KBM-7 (cell line): ENCODE measurements around the gene PITPNC1.
A peak's percentile ranks its signal among the peaks of the same experiment; 100 is the strongest.
"Not testable (repeated sequence)": the region's sequence is repeated elsewhere in the genome, so short reads cannot be mapped to it uniquely, and the experiment has no call there.

Source experiments
- DNase-seq: peaks from one replicate; pipeline ENCODE4 v3.0.0-alpha.2; 2015
- in situ Hi-C: fragments of 300-500 bp; cut with MboI; formaldehyde crosslinking; loops from 2 replicates; pipeline ENCODE4 v1.14.3; 2020; ENCODE audit warnings: low sequenced_read_pairs, low pct_unique_long_range_greater_than_20kb, mixed read lengths

PITPNC1 gene

DNA sequence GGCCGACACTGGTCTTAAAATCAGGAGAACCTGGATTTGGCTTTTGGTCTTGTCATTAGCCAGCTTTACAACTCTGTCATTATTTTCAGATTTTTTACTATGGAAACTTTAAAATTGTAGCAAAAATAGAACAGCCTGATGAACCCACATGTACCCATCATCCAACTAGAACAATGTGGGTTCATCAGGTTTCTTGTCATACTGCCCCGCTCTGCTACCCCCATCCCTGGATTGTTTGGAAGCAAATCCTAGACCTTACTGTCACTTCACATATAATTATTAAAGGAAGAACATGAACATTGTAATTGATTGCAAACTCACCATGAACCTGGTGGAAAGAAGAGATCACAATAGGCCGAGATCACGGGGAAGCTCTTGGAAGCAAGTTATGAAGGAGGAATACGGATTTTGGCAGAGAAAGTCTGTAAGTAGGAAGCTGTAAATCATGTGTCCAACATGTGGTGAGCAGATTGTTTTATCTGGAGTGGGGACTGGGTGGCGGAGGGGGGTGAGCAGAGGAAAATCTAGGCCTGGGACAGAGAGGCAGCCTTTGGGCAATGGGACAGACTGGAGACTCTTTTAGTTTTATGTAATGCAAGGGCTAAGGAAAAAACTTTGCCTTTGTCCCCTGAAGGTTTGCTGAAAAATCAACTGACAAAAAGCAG, 67.0 kb downstream of the PITPNC1 start:
- in situ Hi-C loops, result no loop called here
- no peak for DNase-seq

DNA sequence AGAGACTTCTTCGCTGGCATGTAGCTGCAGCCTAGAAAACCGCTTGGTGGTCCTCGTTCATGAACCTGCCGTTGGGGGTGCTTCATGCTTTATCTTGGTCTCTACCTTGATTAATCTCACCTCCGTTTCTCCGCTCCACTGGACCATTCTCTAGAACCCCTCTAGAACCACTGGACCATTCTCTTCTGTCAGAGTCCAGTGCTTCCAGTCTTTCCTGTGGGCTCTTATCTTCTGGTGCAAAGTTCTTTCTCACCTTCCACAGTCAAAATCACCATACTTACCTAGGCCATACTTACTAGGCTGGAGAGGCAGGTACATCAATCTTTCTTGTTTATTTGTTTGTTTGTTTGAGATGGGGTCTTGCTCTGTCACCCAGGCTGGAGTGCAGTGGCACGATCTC, 71.4 kb downstream of the PITPNC1 start:
- in situ Hi-C loops, result no loop called here
- no peak for DNase-seq

DNA sequence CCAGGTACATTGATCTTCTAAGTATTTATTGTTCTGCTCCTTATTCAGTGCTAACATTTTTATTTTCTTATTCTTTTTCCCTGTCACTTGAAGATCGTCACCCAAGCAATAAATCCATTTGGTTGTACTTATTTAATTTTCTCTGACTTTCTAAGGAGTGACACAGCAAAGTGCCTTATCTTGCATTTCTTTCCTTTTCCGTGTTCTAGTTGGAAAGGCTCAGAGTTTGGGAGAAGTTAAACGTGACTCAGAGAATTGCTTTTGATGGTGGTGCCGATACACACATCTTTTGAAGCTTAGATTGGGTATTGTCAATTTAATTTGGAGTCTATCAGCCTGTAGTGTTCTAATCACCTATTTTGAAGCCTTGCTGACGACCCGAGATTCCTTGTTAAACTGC, 72.0 kb downstream of the PITPNC1 start:
- in situ Hi-C loops, result no loop called here
- DNase-seq, result no peak

DNA sequence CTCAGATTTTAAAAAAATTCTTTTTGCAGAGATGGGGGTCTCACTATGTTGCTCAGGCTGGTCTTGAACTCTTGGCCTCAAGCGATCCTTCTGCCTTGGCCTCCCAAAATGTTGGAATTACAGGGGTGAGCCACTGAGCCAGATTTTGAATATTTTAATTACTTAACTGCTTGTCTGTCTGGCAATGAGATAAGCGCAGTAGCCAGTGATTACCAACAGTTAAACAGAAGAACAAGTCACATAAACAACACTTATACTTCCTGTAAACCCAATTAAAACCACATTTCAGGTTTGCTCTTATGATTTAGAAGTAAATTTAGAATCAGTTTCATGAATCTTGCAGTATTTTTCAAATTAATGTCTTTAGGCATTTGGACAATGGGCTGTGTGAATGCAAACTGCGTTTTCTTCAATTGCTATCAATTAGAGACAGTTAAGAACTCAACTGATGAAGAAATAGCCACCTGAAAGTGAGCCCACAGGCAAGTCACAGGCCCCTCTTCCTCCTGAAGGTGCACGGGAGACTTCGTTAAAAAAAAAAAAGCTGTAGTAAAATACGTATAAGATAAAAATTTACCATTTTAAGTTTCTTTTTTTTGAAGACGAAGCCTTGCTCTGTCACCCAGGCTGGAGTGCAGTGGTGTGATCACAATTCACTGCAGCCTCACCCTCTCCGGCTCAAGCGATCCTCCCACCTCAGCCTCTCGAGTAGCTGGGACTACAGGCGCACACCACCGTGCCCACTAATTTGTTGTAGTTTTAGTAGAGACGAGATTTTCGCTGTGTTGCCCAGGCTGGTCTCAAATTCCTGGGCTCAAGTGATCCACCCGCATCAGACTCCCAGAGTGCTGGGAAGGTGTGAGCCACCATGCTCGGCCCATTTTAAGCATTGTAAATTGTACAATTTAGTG, 73.0 kb downstream of the PITPNC1 start:
- no peak for DNase-seq
- in situ Hi-C loops, result no loop called here

DNA sequence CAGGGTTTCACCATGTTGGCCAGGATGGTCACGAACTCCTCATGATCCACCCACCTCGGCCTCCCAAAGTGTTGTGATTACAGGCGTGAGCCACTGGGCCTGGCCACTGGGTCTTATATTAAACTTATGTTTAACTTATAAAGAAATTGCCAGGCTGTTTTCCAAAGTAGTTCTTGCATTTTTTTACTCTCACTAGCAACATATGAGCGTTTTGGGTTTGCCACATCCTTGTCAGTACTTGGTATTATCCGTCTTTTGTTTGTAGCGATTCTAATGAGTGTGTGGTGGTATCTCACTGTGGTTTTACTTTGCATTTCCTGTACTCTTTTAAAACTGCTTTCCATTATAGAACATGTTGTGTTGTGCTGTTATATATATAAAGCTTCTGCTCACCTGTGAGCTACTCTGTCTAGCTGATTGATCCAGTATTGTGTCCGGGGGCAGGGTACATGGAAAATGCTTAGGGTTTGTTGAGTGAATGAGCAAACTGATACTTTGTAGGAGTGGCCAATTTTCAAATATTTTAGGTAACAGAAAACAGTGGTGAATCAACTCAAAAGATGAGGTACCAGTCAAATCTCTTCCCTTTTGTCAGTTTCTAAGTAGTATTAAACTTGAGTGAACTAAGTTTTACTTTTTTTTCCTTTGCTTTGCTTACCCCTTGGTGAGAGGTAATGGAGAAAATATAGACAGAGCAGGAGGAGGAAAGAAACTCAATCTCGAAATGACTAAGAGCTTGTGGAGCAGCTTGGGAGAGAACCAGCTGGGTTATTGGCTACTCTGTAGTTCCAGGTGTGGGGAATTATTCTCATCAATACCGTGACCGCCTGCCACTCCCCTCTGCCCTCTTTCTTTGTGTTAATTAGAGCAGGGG, 75.8 kb downstream of the PITPNC1 start:
- in situ Hi-C loops, result no loop called here
- DNase-seq, result no peak

DNA sequence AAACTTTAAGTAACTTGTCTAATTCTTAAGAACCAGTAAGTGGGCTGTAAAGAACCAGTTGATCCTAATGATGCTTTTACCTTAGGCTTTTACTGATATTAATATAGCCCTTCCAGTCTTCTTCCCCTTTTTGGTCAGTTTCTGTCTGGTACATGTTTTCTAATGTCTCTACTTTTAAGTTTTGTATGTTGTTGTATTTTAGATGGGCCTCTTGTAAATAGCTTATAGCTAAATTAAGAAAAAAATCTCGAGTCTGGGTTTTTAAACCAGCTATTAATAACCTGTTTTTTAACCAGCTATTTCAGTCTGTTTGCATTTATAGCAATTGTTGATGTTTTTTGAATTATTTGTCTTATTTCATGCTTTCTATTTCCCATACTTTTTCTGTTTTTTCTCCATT, 79.0 kb downstream of the PITPNC1 start:
- no peak for DNase-seq
- in situ Hi-C loops, result no loop called here

DNA sequence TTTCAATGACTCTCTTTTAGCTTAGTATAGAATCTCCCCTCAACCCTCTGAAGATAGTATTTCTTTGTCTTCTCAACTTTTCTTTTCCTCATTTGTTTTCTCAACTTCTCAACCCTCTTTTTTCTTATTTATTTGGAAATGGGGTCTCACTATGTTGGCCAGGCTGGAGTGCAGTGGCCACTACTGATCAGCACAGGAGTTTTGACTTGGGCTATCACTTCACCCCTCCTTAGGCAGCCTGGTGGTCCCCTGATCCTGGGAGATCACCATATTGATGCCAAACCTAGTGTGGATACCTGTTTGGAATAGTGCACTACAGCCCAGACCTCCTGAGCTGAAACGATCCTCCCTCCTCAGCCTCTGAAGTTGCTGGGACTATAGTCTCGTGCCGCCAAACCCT, 79.8 kb downstream of the PITPNC1 start:
- DNase-seq, result no peak
- in situ Hi-C loops, result no loop called here

DNA sequence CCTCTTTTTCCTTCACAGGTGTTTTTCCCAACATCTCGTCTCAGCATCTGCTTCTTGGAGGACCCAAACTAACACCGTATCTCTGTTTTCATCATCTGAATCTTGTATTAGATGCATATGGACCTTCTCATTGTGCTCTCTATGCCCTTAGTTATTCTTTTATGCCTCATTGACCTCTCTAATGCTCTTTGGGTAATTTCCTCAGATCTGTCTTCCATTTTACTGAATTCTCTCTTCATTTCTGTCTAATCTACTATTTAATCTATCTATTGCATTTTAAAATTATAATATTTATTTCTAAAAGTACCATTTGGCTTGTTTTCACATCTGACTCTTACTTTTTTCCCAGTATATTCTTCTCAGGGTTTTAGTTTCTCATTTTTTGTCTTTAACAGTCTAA, 81.1 kb downstream of the PITPNC1 start:
- in situ Hi-C loops, result no loop called here
- no peak for DNase-seq

DNA sequence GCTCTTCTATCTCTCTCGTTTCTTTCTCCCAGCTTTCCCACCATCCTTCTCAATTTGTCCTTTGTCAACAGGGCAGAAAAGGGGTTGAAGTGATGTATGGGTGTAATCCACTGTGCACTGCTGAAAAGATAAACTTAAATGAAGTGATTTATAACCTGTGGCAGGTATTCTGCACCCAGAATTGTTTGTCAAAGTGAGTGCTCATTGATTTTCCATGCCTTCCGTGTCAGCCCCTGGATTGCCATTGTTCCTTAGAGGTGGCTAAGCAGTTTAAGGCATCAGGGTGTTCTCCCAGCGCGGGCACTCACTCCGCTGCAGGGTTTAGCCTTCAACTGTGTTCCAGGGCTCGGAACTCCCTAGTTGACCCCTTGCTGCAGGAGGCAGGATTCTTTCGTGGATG, 82.9 kb downstream of the PITPNC1 start:
- no peak for DNase-seq

DNA sequence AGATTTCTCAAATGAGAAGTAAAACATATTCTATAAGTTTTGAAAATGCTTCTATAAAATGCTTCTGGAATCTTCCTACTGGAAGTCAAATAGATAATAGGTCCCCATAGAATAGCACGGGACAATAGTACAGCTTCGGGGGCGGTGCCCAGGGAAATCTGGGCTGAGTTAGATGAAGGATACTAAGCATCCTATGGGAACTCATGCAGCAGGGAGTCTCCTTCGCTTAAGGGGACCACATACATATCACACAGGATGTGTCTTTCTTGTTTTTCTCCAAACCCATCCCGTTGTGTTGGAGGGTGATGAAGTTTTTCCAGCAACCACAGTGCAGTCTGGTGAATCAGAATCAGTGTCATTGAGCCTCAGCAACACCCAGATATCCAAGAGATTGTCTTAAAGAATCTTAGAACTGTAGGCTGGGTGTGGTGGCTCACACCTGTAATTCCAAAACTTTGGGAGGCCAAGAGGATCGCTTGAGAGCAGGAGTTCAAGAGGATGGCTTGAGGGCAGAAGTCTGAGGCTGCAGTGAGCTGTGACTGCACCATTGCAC, 84.2 kb downstream of the PITPNC1 start:
- in situ Hi-C loops, result no loop called here

More for the DNA sequence above, 82.9 kb downstream of the PITPNC1 start:
- in situ Hi-C loops, result no loop called here

DNA sequence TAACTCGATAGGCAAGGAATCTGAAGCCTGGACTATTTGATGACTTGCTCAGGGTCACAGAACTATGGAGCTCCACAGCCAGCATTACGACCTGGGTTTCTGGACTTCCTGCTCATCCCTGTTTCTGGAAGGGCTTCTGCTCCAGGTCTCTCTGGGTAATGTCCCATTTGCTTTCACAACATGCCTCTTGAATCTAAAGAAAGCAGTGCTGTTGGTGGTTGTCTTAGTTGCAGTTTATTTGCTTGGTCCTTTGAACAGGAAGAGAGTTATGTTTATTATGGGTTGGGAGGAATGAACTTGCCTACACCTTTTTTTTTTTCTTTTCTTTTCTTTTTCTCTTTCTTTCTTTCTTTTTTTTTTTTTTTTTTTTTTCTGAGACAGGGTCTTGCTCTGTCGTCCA, 84.8 kb downstream of the PITPNC1 start:
- DNase-seq, result no peak

More for the DNA sequence above, 84.2 kb downstream of the PITPNC1 start:
- DNase-seq, result no peak

DNA sequence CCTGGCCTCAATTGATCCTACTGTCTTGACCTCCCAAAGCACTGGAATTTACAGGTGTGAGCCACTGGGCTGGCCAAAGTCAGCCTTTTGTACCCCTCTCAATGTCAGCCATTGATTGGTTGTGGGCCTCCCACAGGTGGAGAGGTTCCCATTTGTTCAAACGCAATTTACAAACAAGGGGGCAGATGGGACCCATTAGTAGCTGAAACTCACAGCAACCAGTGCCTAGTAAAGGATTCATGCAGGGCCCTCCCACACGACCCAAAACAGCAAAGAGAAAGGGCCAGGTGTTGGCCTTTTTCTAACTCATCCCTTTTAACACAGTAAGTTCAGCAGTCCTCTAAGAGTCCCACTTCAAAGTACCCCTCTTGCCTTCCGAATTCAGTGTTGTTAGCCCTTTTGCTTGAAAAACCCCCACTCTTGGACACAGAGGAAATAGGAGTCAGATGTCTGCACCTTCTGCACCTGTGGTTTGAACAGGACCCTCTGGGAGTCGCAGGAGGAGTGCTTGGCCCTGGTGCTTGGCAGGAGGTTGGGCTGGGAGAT, 89.2 kb downstream of the PITPNC1 start:
- in situ Hi-C loops, result no loop called here
- DNase-seq, result no peak

More for the DNA sequence above, 84.8 kb downstream of the PITPNC1 start:
- in situ Hi-C loops, result no loop called here

DNA sequence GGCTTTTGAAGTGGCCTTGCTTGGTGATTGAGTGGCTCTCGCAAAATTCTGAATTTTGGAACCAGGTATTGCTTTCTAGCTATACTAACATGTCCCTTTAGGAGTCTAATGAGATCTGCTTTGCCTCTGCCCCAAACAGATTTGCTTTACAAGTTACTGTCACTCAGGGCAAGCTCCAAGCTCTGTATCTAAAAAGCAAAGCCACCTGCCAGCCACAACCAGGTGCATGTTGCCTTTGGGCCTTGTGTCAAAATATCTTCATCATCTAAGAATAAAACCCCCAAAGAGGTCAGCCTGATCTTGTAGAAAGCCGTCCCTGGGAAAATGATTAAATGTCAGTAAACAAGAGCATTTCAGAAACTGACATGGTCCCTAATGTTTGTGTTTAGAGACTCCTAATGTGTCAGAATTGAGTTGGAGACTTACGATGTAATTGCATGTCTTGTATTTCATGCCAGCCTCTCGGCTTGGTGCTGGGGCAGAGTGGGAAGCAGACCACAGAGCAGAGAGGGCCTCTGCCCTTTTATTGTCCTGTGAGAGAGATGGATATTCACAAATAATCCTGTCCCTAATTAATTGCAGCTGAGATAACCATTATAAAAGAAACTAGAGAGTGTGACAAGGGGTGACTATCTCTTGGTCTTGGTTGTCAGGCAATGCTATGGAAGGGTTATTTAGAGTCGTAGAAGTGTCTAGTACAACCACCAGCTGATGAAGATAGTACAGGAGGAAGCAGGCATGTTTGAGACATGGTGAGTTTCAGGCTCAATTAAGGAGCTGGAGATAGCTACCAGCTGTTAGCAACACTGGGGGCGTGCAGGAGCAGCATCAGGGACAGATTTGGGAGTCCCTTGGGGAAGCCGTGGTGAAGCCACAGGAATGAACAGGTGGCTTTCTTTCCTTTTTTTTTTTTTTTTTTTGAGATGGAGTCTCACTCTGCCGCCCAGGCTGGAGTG, 90.7 kb downstream of the PITPNC1 start:
- DNase-seq, result no peak
- in situ Hi-C loops, result no loop called here

DNA sequence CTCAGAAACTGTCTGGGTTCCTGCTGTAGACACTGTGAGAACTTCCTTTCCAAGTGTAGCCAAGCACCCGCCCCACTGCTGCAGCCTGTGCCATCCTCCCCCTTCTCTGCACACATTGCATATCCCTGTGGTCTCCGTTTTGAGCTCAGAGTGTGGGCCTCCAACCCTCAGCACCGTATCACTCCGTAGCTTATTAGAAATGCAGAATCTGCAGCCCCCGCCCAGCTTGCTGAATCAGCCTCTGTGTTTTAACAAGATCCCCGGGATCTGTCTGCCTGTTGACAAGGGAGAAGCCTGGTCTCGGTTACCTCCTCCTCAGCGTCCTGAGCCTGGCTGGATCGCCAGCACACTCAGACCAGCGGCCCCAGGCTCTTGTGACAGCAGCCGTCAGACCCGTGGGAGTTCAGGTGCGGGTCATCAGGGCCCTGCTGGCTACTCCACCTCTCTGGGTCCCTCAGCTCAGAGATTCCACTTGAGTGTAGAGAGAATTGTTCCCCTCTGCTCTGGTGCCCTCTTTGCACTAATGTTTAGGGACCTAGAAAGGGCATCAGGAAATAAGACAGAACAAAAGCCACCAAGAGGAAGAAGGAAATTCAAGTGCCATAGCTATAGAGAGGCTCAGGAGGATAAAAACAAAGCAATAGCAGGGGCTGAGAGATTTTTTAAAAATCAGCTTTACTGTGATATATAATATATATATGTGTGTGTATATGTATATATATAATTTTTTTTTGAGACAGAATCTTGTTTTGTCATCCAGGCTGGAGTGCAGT, 92.3 kb downstream of the PITPNC1 start:
- DNase-seq, result peak; percentile 17
- in situ Hi-C loops, result no loop called here

DNA sequence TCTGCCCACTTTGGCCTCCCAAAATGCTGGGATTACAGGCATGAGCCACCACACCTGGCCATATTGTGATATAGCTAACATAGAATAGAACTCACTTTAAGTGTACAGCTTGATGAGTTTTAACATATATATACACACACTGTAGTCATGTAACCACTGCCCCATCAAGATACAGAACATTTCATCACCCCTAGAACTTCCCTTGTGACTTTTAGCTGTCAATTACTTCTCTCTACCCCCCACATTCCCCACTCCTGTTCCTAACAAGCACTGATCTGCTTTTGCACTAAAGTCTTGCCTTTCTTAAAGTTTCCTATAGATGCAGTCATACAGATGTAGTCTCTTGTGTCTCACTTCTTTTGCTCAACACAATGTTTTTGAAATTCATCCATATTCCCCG, 93.1 kb downstream of the PITPNC1 start:
- in situ Hi-C loops, result no loop called here
- no peak for DNase-seq

DNA sequence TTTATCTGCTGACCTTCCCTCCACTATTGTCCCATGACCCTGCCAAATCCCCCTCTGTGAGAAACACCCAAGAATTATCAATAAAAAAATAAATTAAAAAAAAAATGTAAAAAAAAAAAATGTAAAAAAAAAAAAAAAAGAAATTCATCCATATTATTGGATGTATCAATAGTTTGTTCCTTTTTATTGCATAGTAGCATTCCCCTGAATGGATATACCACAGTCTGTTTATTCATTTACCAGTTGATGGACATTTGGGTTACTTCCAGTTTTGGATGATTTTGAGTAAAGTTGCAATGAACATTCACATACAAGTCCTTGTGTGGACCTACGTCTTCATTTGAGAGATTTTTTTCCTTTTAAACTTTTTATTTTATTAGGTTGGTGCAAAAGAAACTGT, 94.0 kb downstream of the PITPNC1 start:
- no peak for DNase-seq
- in situ Hi-C loops, result no loop called here

DNA sequence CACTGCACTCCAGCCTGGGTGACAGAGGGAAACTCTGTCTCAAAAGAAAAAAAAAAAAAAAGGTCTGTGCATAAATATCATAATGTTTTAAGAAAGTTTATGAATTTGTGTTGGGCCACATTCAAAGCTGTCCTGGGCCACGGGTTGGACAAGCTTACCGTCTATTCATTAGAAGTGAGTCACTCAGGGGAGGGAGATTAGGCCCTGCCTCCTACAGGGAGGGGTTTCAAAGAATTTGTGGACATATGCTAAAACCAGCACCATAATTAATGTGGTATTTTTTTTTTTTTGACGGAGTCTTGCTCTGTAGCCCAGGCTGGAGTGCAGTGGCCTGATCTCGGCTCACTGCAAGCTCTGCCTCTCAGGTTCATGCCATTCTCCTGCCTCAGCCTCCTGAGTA, 95.5 kb downstream of the PITPNC1 start:
- DNase-seq, in situ Hi-C loops: not testable (repeated sequence)
